Epithelial cell of proximal tubule (primary cell): ENCODE data around the gene DHX15. TPM values are rescaled to one million over a fixed set of nuclear protein-coding genes. Genes with fewer than 3 reads are reported as not detected.
A peak's percentile ranks its signal among the peaks of the same experiment; 100 is the strongest.

Experiments
- DNase-seq: peaks from one replicate; pipeline ENCODE4 v3.0.0-alpha.2; 2011; ENCODE audit warnings: low read depth
- H3K4me3 ChIP-seq: 2 replicates; pipeline ENCODE4 v1.5.1; 2011; ENCODE audit warnings: low read depth, mild to moderate bottlenecking, low read length
- CTCF ChIP-seq: conservative IDR thresholded peaks from 2 replicates; pipeline ENCODE4 v1.5.1; 2012; ENCODE audit warnings: low read depth, mild to moderate bottlenecking, low read length
- total RNA-seq: library from RNA; depleted of rRNA; stranded (reverse); fragments of >200 nt; gene quantifications from 2 replicates; pipeline ENCODE4 v1.2.3, GENCODE V29; 2015

DHX15 gene
- total RNA-seq: 135 and 163 TPM in 2 replicates

GRCh38 chr4:24584211-24584850, at the start of gene DHX15:
Gene DHX15, minus strand, starts transcription at chr4:24584554. Its CDS starts 161 bp downstream, at chr4:24584393.
- peak; percentile 12 for TF ChIP-seq CTCF
- peak; percentile 69 for DNase-seq
- H3K4me3 ChIP-seq: peak within 1 kb of the TSS; percentile 90

GRCh38 chr4:24632011-24632410, 47.7 kb upstream of the DHX15 start:
- no peak for TF ChIP-seq CTCF
- no peak for DNase-seq
- no peak overlapping the region for H3K4me3 ChIP-seq

GRCh38 chr4:24630937-24631336, 46.6 kb upstream of the DHX15 start:
- no peak overlapping the region for H3K4me3 ChIP-seq
- TF ChIP-seq CTCF: no peak
- no peak for DNase-seq

- no peak for DNase-seq
- H3K4me3 ChIP-seq: no peak overlapping the region
- no peak for TF ChIP-seq CTCF
Observed at GRCh38 chr4:24625091-24625490, 40.7 kb upstream of the DHX15 start.

- no peak overlapping the region for H3K4me3 ChIP-seq
- TF ChIP-seq CTCF: no peak
- no peak for DNase-seq
Observed at GRCh38 chr4:24624381-24624780, 40.0 kb upstream of the DHX15 start.

GRCh38 chr4:24622146-24622834, 37.9 kb upstream of the DHX15 start:
- H3K4me3 ChIP-seq: no peak overlapping the region
- no peak for TF ChIP-seq CTCF
- DNase-seq: no peak

GRCh38 chr4:24615977-24616376, 31.6 kb upstream of the DHX15 start:
- no peak for TF ChIP-seq CTCF
- H3K4me3 ChIP-seq: no peak overlapping the region
- no peak for DNase-seq
